SKM-1 treated with dmso at 0.1 percent for 144 hours (cell line): ENCODE results near the gene KDM2A.

Experiments
- DNase-seq: peaks from one replicate; lab custom pipeline; 2025; ENCODE audit not compliant: unreplicated experiment; lab: John Stamatoyannopoulos, UW

KDM2A gene

DNA sequence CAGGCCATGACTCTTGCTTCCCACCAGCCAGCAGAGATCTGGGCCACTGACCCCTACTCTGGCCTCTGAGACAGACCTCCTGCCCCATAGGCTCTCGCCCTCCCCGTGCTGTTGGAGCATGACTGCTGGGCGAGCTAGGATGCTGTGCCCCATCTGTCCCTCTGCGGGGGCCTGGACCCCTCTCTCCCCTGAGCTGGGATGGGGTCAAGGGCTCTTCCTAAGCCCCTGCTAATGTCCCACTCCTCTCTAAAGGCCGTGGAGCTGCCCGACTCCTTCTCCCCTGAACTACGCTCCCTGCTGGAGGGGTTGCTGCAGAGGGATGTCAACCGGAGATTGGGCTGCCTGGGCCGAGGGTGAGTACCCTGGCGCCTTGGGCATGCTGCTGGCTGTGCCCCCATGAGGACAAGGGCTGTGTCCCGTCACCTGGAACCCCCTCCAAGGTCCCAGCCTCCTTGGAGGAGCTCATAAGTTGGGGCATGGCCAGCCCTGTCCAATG is 163.9 kb downstream of the KDM2A start:
- no peak for DNase-seq

DNA sequence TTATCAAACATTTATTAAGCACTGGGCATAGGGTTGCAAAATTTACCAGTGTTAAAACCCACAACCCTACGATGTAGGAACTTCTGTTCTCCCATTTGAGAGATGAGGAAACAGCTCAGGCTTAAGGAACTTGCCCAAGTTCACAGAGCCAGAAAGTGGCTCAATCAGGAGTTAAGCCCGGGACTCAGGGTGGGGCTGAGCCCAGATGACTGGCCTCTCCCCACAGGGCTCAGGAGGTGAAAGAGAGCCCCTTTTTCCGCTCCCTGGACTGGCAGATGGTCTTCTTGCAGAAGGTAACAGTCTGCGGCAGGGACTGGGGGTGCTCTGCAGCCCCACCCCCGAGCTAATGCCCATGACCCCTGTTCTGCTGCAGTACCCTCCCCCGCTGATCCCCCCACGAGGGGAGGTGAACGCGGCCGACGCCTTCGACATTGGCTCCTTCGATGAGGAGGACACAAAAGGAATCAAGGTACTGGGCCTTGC is 164.5 kb downstream of the KDM2A start:
- peak; percentile 87 for DNase-seq

DNA sequence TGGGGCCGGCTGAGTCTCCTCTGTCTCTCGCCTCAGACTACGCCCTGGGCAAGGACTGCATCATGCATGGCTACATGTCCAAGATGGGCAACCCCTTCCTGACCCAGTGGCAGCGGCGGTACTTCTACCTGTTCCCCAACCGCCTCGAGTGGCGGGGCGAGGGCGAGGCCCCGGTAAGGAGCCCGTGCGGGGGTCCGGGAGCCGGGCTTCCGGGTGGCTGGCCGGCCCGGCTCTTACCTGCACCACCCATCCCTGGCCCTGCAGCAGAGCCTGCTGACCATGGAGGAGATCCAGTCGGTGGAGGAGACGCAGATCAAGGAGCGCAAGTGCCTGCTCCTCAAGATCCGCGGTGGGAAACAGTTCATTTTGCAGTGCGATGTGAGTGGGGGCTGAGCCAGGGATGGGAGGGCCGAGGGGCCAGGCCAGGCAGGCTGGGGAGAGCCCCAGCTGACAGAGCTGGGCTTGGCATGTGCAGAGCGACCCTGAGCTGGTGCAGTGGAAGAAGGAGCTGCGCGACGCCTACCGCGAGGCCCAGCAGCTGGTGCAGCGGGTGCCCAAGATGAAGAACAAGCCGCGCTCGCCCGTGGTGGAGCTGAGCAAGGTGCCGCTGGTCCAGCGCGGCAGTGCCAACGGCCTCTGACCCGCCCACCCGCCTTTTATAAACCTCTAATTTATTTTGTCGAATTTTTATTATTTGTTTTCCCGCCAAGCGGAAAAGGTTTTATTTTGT is 165.9 kb downstream of the KDM2A start:
- no peak for DNase-seq

DNA sequence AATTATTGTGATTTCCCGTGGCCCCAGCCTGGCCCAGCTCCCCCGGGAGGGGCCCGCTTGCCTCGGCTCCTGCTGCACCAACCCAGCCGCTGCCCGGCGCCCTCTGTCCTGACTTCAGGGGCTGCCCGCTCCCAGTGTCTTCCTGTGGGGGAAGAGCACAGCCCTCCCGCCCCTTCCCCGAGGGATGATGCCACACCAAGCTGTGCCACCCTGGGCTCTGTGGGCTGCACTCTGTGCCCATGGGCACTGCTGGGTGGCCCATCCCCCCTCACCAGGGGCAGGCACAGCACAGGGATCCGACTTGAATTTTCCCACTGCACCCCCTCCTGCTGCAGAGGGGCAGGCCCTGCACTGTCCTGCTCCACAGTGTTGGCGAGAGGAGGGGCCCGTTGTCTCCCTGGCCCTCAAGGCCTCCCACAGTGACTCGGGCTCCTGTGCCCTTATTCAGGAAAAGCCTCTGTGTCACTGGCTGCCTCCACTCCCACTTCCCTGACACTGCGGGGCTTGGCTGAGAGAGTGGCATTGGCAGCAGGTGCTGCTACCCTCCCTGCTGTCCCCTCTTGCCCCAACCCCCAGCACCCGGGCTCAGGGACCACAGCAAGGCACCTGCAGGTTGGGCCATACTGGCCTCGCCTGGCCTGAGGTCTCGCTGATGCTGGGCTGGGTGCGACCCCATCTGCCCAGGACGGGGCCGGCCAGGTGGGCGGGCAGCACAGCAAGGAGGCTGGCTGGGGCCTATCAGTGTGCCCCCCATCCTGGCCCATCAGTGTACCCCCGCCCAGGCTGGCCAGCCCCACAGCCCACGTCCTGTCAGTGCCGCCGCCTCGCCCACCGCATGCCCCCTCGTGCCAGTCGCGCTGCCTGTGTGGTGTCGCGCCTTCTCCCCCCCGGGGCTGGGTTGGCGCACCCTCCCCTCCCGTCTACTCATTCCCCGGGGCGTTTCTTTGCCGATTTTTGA is 166.8 kb downstream of the KDM2A start:
- no peak for DNase-seq

DNA sequence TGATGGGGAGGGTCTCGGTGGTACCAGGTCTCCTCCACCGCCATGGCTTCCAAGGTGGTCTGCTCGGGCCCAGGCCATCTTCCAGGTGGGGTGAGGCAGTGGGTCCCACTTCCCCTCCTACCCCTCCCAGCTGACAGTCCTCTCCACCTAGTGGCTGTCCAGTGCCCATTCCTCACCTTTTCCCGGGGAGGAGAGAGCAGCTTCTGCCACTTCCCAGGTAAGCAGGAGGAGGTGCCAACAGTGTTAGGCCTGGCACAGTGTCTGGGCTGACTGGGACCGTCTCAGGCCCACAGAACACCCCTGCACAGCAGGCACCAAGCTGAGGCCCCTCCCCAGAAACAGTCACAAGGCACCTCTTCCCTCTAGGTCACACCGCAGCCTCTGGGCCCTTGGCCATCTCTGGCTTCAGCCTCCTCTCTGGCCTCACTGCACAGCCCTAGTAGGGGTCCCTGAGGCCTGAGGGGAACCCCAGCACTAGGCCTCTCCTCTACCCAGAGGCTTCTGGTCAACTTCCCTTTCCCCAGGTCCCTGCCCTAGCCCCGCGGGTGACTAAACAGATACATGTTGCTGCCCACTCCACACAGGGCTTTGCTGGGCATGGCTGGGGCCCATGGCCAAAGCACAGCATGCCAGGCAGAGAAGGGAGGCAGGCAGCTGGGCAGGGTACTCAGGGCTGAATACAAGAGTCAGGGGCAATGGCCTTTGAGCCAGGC is 167.7 kb downstream of the KDM2A start:
- DNase-seq = no peak

DNA sequence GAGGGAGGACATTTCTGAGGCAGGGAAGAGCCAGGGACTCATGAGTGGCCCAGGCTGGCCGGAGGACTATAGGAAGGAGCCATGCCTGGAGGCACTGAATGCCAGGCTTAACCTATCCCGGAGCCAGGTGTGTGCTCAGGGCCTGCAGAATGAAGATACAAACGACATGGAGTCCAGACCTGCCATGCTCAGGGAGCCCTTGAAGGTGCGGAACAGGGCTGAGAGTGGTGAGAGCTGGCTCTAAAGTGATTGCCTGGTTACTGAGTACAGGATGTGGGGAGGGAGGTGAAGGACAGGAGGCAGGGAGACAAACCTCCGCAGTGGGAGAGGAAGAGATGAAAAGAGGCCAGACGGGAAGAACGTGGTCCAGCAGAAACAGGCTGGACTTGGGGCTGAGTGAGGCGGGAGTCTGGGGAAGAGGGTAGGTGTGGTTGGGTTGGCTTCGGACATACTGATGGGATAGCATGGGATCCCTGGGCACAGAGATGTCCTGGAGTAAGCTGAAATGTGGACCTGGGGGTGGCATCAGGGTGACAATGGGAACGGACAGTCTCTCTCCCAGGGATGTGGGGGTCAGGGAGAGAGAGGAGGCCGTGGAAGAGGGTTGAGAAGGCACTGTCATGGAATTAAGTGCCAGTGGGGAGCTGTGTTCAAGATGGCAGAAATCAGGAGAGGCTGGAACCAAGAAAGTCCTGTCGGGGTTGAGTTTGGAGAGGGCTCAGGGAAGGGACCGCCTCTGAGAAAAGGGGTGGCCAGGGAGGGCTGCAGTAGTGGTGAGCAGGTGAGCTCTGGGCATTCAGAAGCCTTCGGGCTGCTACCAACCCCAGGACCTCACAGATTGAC is 168.5 kb downstream of the KDM2A start:
- peak; percentile 51 for DNase-seq

DNA sequence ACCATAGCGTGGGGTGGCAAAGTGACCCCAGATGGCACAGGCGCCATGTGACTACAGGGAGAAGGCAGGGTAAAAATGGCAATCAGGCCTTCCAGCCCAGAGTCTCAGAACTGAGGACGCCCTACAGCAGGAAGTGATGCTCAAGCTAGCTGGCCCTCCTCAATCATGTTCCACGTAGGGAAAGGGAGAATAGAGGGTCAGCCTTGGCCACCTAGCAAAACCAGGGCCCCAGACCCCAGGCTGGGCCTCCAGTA is 169.1 kb downstream of the KDM2A start:
- DNase-seq = no peak

DNA sequence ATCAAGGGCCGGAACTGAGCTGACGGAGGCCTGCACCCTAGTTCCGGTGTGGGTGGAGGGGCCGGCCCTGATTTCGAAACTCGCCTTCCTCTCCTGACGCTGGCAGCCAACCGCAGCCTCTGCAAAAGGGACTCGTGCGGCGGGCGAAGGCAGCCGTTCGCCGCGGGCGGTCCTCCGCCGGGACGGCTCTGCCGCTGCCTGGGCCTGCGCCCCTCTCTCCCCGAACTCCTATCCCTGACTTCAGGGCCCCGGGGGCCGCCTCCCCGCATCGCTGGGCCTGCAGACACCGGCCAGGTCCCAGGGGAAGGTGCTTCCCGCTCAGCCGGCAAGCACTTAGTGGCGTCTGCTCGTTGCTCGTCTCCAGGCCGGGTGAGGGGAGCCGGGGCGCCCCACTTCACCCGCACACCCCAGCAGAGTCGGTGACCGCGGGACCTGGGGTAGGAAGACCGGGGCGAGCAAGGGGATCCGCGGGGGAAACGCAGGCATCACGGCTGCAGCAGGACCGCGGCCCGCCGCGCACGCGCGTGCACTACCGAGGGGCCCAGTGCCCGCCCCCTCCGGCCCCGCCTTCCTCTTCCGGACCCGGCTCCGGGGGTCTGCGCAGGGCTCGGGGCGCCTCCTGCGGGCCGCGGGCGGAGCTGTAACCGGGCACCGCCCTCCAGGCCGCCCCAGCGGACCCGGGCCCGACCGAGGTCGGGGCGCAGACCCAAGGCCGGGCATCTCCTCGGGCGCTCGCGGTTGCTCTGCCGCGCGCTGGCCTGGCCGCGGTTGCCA is 169.6 kb downstream of the KDM2A start:
- peak; percentile 96 for DNase-seq

DNA sequence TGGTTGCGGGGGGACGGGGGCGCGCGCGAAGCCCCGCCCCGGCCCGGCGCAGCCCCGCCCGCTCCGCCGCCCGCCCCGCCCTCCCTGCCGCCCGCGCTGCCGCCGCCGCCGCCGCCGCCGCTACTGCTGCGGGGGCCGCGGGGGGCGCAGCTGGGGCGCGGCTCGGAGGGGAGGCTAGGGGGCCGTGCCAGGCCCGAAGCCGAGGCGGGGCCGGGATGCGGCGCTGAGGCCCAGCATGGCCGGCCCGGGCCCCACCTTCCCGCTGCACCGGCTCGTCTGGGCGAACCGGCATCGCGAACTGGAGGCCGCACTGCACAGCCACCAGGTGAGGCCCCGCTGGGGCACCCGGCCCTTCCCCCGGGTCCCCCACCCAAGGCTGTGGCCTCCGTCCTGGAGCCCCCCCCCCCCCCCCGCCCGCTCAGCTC is 170.2 kb downstream of the KDM2A start, which contains the start of gene ANKRD13D:
TSS of gene ANKRD13D (plus strand) at position 78 of the 425 bp plus-strand sequence. CDS start at position 236, 158 bp downstream.
- no peak for DNase-seq

DNA sequence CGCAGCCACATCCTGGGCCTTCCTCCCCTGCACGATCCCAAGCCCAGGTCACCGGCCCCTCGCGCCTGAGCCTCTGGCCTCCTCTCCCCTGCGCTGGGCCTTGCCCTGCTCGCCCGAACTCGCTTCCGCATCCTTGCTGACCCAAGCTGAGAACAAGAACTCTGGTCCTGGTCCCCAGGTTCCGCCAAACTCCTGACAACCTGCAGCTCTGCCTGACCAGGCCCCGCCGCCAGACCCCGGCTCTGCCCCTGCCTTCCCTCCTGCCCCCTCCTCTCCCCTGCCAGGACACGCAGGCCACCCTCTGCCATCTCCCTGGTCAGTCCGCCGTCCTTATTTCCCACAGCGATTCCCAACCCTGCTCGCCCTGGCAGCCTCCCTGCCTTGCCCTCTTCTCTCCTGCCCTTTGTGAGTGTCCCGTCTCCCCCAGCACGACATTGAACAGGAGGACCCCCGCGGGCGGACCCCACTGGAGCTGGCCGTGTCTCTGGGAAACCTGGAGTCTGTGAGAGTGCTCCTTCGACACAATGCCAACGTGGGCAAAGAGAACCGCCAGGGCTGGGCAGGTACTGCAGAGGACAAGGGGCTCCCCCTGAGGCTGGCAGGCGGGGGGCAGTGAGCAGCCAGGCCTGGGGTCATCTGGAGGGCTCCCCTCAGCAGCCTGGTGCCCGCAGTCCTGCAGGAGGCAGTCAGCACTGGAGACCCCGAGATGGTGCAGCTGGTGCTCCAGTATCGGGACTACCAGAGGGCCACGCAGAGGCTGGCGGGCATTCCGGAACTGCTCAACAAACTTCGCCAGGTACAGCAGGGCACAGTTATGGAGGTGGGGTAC is 170.8 kb downstream of the KDM2A start:
- DNase-seq = peak; percentile 23

DNA sequence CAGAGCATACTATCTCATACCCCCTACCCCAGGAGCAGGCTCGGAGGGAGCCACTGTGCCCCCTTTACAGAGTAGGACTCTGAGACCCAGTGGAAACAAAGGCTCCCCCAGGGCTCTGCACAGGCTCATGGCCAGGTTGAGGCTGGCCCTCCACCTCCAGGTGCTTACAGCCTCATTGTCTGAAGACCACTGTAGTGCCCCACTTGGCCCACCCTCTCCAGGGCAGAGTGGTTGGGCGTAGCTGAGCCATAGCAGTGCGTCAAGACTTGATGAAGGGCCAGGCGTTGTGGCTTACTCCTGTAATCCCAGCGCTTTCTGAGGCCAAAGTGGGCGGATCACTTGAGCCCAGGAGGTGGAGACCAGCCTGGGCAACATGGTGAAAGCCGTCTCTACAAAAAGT is 171.7 kb downstream of the KDM2A start:
- no peak for DNase-seq

DNA sequence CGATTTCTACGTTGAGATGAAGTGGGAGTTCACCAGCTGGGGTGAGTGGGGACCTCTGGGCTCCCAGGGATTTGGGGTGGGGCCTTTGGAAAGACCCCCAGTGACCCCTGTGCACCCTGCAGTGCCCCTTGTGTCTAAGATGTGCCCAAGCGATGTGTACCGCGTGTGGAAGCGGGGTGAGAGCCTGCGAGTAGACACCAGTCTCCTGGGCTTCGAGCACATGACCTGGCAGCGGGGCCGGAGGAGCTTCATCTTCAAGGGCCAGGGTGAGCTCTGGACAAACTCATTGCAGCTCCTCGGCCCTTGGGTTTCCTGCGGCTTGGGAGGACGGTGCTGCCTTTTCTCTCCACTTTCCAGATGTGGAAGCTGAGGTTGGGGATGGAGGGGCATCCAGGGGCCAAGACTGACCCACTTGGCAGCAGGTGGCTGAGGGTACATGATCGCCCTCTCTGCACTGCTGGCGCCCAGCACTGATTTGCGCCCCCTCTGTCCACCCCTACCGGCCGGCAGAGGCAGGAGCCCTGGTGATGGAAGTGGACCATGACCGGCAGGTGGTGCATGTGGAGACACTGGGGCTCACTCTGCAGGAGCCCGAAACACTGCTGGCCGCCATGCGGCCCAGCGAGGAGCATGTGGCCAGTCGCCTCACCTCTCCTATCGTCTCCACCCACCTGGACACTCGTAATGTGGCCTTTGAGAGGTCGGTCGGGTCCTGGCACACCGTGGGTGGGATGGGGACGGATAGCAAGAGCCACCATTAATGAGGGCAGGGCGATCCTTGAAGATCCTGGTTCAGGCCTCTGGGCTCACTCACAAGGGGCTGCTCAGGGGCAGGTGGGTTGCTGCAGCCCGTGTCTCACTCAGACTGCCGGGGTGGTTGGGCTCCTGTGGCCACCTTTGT is 172.7 kb downstream of the KDM2A start:
- DNase-seq = no peak

DNA sequence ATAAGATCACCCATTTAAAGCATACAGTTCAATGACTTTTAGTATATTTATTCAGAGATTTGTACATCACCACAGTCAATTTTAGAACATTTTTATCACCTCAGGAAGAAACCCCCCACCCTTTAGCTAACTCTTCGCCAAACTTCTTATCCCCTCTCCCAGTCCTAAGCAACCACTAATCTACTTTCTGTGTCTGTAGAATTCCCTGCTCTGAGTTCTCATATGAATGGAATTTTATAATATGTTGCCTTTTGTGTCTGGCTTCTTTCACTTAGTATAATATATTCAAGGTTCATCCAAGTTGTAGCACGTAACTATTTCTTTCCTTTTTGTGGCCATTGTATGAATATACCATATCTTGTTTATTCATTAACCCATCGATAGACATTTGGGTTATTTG is 173.6 kb downstream of the KDM2A start:
- no peak for DNase-seq

DNA sequence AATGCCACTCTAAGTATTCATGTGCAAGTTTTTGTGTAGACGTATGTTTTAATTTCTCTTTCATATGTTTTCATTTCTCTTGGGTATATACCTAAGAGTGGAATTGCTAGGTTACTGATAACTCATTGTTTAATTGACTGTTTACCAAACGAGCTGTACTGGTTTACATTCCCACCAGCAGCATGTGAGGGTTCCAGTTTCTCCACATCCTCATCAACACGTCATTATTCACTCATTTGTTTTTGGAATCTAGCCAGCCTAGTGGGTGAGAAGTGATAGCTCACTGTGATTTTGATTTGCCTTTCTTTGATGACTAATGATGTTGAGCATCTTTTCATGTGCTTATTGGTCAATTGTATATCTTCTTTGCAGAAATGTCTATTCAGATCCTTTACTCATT is 174.0 kb downstream of the KDM2A start:
- no peak for DNase-seq

DNA sequence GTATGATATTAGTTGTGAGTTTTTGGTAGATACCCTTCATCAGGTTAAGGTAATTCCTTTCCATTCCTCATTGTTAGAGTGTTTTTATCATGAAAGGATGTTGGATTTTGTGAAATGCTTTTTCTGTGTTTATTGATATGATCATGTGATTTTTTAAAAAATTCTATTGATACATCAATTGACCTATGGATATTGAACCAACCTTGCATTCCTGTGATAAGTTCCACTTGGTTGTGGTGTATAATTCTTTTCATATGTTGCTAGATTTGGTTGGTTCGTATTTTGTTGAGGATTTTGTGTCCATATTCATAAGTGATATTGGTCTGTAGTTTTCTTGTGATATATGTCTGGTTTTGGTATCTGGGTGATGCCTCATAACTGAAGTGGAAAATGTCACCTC is 176.8 kb downstream of the KDM2A start:
- DNase-seq = no peak

DNA sequence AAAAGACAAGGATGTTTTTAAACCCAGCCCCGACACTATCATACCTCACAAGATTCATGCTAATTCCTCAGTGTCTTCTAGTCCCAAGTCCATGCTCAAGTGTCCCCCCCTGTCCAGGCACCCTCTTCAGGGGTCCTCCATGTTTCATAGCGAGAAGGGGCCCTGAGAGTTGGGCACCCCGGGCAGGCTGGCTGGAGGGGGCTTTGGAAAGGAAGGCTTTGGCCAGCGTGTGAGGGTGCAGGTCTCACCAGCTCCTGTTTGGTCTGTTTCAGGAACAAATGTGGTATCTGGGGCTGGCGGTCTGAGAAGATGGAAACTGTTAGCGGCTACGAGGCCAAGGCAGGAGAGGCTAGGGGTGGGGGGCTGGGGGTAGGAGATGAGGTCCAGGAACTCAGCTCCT is 179.7 kb downstream of the KDM2A start:
- DNase-seq = no peak

DNA sequence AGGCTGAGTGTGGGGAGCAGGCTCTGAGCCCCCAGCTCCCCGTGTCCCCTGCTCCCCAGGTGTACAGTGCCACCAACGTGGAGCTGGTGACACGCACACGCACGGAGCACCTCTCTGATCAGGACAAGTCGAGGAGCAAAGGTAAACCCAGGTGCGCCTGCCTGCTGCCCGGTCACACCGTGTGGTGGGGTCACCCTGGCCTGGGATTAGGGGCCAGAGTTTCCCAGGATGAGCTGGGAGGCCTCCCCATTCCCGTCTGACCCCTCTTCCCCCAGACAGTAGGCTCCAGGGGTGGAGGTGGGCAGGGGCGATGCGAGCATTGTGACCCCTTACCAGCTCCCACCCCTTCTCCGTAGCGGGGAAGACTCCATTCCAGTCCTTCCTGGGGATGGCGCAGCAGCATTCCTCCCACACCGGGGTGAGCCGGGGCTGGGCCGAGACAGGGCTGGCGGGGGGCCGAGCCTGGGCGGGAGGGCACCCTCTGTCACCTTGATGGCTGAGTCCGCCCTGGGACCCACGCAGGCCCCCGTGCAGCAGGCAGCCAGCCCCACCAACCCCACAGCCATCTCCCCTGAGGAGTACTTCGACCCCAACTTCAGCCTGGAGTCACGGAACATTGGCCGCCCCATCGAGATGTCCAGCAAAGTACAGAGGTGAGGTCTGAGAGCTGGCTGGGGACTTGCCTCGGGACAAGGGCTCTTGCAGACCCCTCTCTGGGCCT is 180.6 kb downstream of the KDM2A start:
- no peak for DNase-seq
